22Rv1 (cell line): ENCODE measurements around the gene TAGLN.
"Not testable (repeated sequence)": the region's sequence is repeated elsewhere in the genome, so short reads cannot be mapped to it uniquely, and the experiment has no call there.

Source experiments
- H3K27ac ChIP-seq: fragments of 450-650 bp; 2 replicates; pipeline ENCODE4 v1.5.1; 2017
- ZFX ChIP-seq: fragments of 450-650 bp; IDR thresholded peaks from 2 replicates; pipeline ENCODE4 v1.6.1; 2017; ENCODE audit warnings: antibody characterized with exemption, borderline replicate concordance
- TF ChIP-seq, protein P1 (sequence below): fragments of 450-650 bp; IDR thresholded peaks from 2 replicates; pipeline ENCODE4 v1.5.1; 2017; ENCODE audit warnings: mild to moderate bottlenecking

The TAGLN gene

DNA sequence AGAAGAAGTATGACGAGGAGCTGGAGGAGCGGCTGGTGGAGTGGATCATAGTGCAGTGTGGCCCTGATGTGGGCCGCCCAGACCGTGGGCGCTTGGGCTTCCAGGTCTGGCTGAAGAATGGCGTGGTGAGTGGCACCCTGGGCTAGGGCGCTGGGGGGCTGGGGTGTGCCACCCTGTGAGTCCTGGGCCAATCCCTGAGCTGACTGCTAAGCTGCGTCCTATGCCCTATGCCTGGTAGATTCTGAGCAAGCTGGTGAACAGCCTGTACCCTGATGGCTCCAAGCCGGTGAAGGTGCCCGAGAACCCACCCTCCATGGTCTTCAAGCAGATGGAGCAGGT lies 3.9 kb downstream of the TAGLN start:
- no peak for TF ChIP-seq ZFX
- TF ChIP-seq, protein P1, sequence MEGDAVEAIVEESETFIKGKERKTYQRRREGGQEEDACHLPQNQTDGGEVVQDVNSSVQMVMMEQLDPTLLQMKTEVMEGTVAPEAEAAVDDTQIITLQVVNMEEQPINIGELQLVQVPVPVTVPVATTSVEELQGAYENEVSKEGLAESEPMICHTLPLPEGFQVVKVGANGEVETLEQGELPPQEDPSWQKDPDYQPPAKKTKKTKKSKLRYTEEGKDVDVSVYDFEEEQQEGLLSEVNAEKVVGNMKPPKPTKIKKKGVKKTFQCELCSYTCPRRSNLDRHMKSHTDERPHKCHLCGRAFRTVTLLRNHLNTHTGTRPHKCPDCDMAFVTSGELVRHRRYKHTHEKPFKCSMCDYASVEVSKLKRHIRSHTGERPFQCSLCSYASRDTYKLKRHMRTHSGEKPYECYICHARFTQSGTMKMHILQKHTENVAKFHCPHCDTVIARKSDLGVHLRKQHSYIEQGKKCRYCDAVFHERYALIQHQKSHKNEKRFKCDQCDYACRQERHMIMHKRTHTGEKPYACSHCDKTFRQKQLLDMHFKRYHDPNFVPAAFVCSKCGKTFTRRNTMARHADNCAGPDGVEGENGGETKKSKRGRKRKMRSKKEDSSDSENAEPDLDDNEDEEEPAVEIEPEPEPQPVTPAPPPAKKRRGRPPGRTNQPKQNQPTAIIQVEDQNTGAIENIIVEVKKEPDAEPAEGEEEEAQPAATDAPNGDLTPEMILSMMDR: no peak
- H3K27ac ChIP-seq: no peak overlapping the region

DNA sequence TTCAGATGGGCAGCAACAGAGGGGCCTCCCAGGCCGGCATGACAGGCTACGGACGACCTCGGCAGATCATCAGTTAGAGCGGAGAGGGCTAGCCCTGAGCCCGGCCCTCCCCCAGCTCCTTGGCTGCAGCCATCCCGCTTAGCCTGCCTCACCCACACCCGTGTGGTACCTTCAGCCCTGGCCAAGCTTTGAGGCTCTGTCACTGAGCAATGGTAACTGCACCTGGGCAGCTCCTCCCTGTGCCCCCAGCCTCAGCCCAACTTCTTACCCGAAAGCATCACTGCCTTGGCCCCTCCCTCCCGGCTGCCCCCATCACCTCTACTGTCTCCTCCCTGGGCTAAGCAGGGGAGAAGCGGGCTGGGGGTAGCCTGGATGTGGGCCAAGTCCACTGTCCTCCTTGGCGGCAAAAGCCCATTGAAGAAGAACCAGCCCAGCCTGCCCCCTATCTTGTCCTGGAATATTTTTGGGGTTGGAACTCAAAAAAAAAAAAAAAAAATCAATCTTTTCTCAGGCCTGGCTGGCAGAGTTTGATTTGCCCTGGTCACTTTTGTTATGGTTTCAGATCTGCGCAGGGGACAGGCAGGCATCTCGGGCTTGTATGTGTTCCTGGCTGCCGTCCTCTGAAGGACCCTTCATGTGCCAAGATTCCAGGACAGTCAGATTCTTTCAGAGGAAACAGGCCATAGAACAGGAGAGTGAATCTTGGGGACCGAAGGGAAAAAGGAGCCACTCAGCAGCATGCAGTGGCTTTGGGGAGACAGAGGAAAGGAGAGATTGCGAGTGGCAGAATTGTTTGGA lies 5.3 kb downstream of the TAGLN start:
- TF ChIP-seq, protein P1: no peak
- TF ChIP-seq ZFX: no peak
- no peak overlapping the region for H3K27ac ChIP-seq

DNA sequence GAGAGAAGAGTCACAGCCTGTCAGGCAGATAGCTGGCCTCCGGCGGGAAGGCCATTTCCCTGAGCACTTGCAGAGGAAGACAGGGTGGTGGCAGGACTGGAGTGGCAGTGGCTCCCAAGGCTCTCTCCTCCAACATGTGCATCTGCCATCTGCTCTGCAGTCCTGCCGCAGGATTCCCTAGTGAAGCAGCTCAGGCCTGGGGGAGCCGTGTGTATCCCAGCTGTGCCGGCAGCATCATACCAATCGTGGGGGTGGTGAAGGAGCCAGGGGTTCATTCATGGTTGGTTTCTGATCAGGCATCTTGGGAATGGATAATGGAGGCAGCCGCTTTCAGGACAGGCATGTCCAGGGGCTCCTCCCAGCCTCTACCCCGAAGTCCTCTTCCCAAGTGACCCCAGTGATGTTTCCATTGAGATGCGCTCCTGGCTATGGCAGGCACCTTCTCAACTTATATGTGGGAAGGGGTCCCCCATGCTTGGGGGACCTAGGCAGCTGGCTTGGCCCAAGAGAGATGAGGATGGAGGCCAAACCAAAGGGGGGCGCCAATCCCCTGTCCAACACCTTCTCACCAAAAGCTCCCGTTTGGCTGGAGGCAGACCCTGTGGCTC lies 6.1 kb downstream of the TAGLN start:
- TF ChIP-seq, protein P1: no peak
- no peak for TF ChIP-seq ZFX
- no peak overlapping the region for H3K27ac ChIP-seq

DNA sequence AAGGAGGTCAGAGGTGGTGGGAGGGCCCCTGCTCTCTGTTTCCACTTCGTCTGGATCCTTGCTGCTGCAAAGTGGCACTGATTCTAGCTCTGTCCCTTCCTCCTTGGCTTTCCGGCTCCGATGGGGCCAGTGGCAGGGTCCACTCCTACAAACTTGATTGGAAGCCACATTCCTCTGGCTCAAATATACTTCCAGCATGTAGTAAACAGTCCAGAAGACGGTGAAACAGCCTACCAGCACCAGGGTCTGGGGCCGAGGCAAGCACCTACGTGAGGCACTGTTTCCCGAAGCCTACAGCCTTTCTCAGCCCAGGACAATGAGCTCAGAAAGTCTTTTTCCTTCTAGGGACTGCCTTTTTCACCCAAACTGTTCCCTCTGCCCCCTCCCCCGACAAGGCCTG lies 6.9 kb downstream of the TAGLN start:
- H3K27ac ChIP-seq: not testable (repeated sequence)

DNA sequence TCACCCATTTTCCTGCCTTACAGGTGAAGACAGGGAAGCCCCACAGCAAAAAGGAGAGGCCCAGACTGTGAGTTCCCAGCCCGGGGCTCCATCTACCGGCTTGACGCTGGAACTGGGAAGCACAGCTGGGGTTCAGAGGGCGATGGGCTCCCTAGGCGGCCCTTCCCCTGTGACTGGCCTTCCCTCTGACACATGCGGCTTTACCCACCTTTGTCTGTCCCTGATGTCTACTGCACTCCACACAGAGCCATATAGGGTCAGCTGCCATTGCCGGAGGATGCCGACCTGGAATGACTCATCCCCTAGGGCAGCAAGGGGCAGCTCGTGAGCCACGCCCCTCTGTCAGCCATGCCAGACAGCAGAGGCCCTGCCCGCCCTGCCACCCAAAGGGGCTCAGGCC lies 7.7 kb downstream of the TAGLN start:
- not testable (repeated sequence) for H3K27ac ChIP-seq

DNA sequence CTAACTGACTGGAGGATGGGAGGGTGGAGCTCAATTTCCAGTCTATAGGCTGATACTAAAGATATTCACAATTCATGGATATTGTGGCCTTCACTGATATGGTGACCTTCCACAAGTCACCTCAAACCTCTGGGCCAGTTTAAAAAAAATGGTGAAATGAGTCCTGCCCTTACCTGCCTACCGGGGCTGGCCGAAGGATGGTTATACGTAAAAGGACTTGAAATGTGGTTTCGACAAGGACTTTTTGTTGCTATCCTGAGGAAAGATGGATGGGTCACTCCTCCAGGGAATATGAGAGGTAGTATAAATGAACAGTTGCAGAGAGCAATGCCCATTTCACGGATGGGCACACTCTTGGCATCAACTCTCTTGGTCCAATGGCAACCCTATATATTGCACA lies 8.3 kb downstream of the TAGLN start:
- not testable (repeated sequence) for H3K27ac ChIP-seq

DNA sequence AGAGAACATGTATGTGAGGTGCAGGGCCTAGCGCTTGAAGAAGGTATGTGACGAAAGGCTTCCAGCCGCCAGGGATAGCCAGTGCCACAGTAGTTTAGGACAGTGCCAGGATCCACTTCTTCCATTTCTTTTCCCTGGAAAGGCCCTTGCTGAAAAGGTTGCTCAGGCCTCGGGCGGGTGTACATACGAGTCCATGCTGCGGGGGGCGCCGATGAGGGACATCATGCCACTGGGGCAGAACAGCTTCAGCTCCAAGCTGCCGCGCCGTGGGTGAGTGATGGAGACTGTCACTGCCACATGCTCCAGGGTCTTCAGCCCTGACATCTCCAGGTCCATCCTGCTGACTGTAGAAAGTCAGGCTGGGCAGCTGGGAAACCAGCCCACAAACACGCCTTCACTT lies 9.5 kb downstream of the TAGLN start:
- not testable (repeated sequence) for H3K27ac ChIP-seq

DNA sequence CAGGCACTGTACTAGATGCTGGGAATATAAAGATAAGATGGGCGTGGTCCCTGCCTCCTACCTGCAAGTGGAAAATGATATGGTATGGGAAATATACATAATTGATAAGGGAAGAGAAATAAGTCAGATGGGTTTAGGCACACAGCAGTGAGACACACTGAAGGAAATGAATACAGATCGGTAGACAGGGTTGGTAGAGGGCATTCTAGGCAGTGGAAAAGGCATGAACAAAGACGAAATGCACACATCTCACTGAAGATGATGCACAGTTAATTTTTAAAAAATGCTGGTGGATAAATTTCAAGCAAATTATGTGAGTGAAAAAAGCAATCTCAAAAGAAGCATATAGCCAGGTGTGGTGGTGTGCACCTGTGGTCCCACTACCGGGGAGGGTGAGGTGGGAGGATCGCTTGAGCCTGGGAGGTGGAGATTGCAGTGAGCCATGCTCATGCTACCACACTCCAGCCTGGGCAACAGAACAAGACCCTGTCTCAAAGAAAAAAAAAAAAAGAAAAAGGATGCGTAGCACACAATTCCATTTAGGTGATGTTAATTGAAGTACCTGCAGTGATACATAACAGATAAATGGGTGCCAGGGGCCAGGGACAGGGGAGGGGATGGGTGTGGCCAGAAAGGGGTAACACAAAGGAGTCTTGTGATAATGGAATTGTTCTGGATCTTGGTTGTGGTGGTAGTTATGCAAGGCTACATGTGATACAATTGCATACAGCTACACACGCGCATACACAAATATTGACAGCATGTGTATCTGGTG lies 10.4 kb downstream of the TAGLN start:
- not testable (repeated sequence) for H3K27ac ChIP-seq

DNA sequence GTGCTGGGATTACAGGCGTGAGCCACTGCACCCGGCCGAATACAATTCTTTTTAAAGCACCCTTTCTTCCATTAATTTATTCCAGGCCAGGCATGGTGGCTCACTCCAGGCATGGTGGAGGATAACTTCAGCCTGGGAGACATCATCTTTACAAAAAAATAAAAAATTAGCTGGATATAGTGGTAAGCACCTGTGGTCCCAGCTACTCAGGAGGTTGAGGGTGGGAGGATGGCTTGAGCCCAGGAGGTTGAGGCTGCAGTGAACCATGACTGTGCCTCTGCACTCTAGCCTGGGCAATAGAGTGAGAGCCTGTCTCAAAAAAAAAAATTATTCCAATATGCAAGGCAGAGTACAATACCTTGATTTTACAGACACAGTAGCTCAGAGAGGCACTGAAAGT lies 11.4 kb downstream of the TAGLN start:
- TF ChIP-seq, protein P1: no peak
- TF ChIP-seq ZFX: no peak

DNA sequence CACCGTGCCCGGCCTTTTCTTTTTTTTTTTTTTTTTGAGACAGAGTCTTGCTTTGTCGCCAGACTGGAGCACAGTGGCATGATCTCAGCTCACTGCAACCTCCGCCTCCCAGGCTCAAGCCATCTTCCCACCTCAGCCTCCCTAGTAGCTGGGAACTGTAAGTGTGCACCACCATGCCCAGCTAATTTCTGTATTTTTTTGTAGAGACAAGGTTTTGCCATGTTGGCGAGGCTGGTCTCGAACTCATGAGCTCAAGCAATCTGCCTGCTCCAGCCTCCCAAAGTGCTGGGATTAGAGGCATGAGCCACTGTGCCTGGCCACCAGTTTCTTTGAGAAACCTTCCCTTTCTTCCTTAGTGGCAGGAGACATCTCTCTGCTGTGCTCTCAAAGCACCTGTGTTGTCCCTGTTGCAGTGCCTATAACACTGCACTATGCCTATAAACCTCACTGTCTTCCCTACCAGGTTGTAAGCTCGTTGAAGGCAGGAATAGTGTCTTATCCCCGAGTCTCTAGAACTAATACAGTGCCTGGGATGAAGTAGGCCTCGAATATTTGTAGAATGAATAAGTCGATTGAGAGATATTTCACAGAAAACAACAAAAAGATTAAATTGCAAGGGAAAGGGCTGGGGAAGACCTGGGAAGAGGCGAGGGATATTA lies 13.7 kb downstream of the TAGLN start:
- no peak for TF ChIP-seq ZFX
- TF ChIP-seq, protein P1: no peak
- no peak overlapping the region for H3K27ac ChIP-seq

More for the DNA sequence above, 11.4 kb downstream of the TAGLN start:
- no peak overlapping the region for H3K27ac ChIP-seq
